HG03520 (cell line): ENCODE data around the gene GNG12.

Experiments
- ATAC-seq: cut with Tn5 transposase; IDR thresholded peaks from one replicate; pipeline ENCODE4 v1.9.1; 2021; ENCODE audit warnings: mild to moderate bottlenecking, moderate library complexity; ENCODE audit not compliant: unreplicated experiment

Gene GNG12

DNA sequence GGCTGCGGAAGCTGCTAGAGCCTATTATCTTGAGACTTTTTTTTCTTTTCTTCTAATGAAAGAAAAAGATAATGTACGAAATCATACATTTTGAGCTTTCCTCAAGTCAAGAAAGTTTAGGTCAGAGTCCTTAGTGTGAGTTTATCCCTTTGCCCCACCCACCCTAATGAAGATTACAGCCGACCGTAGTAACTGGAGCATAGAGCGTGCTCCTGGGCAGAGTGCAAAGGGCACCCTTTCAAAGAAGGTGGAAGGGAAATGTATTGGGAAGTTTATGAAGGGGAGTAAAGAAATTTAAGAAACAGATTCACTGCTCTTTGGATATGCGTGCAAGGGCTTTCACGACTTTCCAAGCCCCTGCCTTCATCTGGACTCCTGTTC, 17.2 kb downstream of the GNG12 start:
- ATAC-seq: no peak

DNA sequence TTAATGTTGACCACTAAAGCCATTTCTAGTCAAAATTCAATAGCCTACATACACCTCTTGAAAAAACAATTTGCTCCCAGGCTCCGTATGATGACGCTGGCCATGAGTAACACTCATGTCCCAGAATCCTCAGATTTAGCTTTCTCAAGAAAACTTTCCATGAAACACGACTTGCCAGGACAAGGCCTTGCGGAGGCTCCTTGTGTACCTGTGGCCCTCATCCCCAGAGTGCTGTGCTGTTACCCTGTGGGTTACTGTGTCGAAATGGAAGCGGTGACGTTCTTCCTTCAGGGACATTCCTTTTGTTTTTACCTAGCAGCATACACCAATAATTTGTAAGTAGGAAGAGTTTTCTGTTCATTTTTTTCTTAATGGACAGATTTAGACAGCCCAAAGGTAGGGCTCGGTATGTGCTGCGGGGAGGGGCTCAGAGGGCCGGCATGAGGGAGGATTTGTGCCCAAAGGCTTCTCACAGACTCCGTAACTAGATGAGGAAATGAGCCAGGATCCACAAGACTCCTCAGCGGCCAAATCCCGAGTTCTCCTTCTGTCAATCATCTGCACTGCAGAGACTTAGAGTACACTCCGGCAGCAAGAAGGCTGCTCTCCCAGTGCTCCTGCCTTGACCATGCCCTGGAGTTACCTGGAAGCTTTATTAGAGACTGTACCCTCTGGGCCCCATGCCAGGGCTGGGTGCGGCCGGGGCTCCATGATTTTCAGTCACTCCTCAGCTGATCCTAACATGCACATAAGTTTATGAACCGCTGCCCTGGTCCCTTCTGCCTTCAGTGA, 17.8 kb downstream of the GNG12 start:
- ATAC-seq: no peak

DNA sequence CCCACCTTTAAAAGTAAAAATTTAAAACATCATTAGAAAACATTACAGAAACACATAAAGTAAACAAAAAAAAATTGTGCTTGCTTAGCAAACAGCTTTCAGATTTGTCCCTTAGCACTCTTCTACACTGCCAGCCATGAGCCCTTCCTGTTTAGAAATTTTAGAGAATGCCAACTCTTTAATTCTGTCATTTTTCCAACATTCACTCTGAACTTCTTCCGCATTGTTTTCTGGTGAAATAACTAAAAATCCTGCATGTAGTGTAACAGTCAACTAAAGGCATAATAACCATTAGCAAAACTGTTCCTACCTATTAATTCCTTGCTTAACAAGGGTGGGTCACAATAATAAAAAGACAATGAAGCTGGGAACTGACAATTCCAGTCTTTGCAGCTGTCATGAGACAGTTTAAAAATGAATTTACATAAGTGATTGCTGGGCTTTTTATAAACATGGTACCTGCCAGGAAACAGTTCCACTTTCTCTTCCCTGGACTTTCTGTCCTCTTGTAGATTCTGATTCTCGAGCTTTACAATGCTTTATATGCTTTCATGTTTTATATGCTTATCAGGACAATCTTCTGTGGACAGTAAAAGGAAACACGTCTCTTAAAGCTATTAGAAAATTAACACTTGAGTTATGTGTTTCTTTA, 19.0 kb downstream of the GNG12 start:
- ATAC-seq: no peak

DNA sequence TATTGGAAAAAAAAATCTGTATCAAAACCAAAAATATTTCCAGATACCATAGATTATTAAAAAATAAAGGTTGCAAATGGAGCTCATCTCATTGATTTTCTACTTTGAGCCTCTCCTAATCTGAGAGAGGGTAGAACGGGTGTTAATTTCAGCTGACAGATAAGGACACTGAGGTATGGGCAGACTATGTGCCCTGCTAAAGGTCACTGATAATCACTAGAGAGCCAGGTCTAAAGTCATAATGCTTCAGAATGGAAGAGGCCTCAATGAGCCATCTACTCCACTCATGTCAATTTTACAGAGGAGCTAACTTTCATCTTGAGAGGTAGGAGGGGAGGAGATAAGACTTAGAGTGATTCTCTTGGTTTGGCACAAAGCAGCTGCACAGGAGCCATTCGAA, 21.0 kb downstream of the GNG12 start:
- ATAC-seq: no peak

DNA sequence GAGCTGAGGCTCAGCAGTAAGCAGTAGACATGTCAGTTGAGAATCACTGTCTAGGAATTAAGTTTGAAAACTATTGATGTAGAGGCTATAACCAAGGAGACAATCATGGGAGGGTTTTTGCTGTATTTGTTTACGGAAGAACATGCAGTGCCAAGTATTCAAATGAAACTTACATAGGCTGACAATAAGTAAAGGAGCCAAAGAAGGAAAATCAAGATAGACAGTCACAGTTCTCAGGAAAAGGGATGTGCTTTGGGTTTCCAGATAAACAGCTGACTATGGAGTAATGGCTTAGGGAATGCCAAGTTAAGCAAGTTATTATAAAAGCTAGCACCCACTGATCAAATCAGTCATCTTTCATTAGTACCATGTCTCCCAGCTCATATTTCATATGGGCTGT, 21.5 kb downstream of the GNG12 start:
- ATAC-seq: no peak

DNA sequence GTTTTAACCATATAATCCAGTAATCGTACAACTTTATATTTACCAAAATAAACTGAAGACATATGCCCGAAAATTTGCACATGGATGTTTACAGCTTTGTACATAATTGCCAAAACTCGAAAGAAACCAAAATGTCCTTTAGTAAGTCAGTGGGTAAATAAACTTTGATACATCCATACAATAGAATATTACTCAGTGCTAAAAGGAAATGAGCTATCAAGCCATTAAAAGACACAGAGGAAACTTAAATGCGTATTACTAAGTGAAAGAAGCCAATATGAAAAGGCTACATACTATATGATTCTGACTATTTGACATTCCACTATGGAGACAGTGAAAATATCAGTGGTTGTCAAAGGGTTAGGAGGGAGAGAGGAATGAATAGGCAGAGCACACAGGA, 23.4 kb downstream of the GNG12 start:
- ATAC-seq: no peak

DNA sequence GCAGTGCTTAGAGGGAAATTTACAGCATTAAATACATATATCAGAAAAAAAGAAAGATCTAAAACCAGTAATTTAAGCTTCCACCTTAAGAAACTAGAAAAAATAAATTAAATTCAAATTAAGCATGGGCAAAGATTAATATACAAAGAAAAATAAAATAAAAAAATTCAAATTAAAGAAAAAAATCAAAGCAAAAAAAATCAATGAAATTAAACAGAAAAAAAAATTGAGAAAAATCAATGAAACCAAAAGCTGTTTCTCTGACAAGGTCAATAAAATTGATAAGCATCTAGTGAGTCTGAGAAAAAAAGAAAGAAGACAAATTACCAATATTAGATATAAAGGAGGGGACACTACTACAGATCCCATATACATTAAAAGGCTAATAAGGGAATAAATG, 26.0 kb downstream of the GNG12 start:
- ATAC-seq: no peak

DNA sequence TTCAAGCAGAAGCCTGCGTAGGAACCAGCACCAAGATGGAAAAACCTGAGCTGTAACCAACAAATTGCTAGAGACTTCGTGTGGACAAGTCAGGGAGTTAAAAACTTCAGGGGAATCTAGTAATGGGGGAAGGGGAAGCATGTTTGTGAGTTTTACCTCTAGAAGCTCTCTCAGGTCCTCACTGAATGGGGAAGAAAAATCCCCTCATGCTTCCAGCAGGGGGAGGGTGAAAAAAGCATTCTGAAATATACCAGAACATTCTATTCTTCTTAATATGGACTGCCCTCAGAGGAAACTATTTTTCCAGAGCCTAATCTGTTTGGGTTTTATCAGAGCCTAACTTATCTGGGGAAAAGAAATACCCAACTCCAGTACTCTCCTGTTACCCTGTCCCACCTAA, 28.6 kb downstream of the GNG12 start:
- ATAC-seq: no peak

DNA sequence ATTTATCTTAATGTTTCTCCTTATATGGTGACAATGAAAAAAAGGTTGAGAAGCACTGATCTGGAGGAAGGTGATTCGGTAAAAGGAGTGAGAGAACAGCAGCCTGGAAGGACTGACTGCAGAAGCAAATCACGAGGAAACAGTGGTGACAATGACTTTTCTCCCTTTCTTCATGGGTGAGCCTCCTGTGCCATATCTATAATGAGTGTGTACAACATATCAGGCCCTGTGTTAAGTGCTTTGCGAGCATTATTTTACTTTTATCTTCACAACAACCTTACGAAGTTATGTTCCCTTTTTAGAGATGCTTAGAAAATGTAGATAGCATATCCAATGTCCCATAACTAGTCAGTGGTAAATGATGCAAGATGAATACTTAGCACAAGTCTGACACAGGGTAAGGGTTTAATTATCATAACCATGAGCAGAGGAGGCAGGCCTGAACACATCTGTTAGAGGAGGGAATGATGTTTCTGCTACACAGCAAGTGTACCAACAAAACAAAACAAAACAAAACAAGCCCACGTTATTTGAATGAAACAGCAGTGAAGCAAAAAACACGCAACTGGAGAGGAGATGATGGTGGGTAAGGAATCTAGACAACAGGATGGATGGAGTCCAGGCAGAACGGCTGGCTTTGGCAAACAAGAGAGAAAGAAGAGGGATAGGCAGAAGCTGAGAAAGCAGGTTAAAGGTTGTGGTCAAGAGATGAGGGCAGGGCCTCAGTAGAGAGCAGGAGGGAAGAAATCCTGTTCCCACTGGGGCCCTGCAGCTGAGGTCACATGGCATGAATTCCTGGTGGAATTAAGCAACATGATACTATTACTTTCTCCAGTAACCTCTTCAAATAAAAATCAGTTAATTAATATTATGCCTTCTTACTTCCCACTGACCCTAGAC, 29.6 kb downstream of the GNG12 start:
- no peak for ATAC-seq

DNA sequence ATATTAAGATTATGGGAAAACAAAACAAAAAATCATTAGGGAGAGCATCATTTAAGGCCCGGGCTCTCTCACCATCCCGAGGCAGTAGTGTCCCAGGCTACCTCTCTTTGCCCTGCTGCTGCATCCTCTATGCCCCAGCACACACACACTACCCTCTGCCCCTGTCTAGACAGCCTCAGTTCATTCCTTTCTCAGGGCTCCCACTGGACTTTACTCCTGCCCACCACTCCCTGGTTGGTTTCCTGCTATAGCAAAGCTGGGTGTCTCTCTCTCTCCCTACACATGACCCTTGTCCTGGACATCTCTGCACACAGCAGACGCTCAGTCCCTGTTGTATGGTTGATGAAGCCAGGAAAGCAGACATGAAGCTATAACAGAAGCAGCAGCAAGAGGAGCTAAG, 30.7 kb downstream of the GNG12 start:
- no peak for ATAC-seq

DNA sequence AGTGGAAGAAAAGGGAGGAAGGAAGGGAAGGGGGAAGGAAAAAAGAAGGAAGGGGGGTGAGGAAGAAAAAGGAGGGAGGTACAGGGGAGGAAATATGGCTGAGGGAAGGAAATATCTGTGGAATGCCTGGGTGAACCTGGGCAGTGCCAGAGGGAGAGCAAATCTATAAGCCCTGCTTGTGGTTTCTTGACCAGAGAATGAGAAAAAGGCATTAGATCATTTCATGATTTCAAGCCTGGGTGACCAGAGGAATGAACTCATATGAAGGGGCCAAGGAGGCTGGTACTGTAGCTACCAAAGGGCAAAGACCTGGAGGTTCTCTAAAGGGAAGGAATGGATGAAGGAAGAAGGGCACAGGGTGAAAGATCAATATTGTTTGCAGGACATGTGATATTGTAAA, 31.4 kb downstream of the GNG12 start:
- ATAC-seq: no peak

DNA sequence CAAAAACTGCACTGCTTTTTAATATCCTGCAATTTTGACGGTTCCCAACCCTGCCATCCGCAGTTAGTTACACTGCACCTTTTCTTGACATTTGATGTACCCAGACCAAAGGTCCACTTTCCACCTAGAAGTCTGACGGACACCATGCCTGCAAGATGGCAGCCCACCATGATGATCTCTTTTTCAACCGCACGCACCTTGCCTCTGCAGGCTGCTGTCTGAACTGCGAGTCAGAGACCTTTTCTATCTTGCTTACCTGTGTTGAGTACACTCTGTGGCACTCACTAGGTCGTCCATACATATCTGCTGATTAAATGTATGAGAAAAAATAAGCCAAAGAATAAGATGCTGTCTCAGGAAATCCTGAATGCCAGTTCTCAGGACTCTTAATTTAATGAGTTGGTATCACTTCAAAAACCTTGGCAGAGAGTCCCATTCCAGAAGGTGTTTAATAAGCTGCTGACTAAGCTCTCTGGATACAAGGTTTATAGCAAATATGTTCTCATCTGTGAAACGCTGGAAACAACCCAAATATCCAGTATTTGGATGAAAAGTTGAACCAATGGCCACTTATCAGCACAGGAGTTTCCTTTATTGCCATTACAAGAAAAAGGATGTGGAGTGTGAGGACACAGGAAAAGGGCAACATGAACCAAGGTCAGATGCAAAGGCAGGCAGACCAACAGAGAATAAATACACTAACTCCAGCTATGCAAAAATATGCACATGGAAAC, 37.9 kb downstream of the GNG12 start:
- ATAC-seq: no peak

DNA sequence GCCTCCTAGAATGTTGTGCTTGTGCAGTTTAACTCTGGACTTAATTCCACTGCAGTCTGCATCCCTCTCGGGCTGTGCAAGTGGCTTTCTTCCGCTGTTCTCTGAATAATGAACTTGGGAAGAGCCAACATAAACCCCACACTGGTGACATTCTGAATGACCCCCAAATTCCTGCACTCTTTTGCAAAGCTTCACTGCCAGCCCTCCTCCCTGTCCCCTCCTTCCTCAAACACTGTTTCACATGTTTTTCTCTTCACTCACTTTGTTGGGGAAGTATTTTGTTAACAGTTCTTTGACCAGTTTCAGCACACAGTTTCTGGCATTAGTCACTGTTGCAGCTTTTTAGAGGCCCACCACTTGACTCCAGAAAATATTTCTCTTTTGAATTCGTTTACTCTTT, 39.7 kb downstream of the GNG12 start:
- no peak for ATAC-seq

DNA sequence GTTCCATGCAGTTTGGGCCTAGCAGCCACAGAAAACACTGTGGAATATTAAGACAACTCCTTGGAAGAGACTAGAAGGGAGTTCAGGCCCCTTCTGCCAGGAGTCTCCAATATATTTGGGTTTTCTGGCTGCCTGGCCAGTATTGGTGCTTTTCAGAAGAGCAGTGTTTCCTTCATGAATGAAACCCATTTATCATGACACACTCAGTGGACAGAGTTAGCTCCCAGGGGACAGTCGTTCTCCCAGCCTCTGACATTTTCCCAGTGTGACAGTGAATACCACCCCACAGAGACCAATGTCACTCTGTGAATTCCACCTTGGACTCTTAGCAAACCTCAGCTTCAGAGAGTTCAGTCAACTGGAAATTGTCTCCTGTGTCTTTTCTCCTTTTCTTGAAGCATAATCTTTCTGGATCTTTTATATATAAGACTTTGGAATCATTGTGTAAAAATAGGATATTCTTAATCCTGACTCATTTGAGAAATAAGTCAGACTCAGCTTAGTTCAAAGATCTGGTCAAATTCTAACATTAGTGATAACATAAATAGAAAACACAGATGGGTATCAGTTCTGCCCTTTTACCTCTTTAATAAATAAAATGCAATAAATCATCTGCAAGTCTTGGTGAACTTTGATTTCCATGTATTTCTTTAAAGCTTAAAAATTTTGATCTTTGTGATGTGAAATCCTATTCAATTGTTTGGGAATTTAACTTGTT, 40.4 kb downstream of the GNG12 start:
- ATAC-seq: no peak

DNA sequence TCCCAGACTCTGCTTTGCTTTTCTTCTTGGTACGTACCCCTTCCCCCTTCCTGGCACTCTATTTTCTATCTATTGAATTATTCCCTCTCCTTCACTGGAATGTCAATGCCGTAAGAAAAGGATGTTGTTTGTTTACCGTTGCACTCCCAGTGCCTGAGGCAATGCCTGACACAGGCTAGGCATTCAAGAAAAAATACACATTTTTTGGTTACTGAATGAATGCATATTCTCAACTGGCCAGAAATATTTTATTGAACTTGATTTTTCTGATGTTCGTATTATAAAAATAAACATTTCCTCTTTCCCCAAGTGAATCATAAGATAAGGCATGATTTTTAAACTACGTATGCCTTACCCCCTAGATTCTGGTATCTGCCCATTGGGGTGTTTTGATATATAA, 41.2 kb downstream of the GNG12 start:
- ATAC-seq: no peak

DNA sequence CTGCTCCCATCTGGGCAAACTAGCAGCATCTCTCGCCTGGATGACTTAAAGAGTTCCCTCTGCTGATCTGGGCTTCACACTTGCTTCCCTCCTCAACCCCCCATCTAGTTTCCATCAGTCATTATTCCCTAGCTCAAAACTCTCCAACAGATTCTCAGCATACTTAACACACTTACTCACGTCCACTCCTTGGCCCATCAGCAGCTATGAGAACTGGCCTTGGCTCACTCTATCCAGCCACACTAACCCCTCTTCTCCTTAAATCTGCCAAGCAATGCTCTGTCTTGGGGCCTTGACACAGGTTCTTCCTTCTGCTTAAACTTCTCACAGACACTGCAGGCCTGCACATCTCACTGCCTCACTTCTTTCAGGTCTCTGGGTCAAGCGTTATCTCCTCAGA, 41.6 kb downstream of the GNG12 start:
- ATAC-seq: no peak

DNA sequence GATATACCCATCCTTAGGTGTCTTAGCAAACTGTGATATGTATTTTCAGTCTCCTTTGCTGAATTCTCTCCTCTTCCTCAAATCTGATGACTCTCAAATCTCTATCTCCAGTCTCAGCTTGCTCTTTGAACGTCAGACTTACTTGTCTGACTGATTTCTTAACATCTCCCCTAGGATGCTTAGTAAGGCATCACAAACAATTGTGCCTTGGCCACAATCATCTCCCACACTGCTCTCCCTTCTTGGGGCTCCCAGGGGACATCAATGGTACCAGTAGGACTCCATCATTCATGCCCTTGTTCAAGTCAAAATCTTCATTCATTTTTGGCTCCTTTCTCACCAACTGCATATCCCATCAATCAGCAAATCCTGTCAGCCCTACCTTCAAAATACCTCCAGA, 42.0 kb downstream of the GNG12 start:
- no peak for ATAC-seq

DNA sequence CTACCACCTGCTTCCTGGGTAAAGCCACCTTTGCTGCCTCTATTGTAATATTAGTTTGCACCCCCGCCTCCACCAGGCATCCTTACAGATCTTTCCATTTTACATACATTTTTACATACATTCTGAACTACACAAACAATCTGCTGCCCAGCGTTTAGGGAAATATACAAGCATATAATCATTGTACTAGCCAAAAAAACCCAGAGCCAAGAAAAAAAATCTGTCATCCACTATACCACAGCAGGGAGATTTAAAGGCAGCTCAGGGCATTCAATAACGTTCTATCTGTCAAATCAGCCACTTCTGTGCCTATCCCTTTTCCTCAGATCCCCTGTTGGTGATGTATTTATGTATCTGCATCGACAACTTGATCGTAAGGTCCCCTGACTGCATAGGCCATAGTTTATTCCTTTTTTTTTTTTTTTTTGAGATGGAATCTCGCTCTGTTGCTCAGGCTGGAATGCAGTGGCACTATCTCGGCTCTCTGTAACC, 43.0 kb downstream of the GNG12 start:
- no peak for ATAC-seq

DNA sequence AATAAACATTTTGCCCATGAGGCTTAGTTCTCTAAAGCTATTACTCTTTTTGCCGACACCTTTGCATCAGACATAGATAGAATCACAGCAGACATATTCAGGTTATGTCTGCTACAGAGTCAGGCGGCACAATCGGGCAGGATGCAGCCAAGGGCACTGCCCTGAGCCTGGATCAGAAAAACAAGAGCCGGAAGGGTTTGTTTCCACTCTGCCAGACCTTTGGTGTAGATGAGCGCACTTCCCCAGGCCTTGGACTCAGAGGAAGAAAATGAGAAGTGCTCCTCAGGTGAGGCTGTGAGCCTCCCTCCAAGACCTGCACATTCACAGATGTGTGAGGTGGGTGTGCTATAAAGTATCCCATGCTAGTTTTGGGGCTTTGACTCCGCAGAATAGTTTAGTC, 43.7 kb downstream of the GNG12 start:
- no peak for ATAC-seq

DNA sequence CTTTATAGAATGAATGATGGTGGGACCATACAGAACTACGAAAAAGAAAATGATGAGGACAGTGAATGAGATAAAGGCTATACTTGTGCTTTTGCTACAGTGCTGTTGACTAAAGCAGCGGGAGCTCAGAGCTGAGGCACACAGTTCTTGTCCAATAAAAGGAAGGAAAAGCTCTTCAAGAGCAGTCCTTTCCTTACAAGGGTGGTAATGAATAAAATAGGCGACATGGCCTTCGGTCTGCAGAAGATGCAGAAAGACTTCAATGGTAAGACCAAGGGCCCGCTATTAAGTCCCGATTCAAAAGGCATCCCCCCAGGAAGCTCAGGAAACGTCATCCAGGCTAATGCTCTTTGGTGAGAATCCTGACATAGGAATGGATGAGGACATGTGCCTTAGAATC, 44.4 kb downstream of the GNG12 start:
- ATAC-seq: no peak
